CD4-positive, alpha-beta T cell treated with Interleukin-2 at 100 ng/mL for 4 hours (primary cell): ENCODE data around the gene TP73.

Experiments
- DNase-seq: peaks from one replicate; pipeline ENCODE4 v3.0.0-alpha.2; 2020; ENCODE audit warnings: low spot score

Gene TP73

GRCh38 chr1:3708791-3709190 is 56.5 kb downstream of the TP73 start:
- DNase-seq: no peak

- DNase-seq: no peak
Measured at GRCh38 chr1:3710251-3710650, 57.9 kb downstream of the TP73 start.

GRCh38 chr1:3711381-3711779 is 59.1 kb downstream of the TP73 start:
- no peak for DNase-seq

GRCh38 chr1:3711780-3712451 is 59.6 kb downstream of the TP73 start:
- no peak for DNase-seq

GRCh38 chr1:3712573-3713535 is 60.5 kb downstream of the TP73 start:
- DNase-seq: no peak

- no peak for DNase-seq
Measured at GRCh38 chr1:3713840-3714239, 61.5 kb downstream of the TP73 start.

- DNase-seq: no peak
Measured at GRCh38 chr1:3714284-3714741, 62.0 kb downstream of the TP73 start.

GRCh38 chr1:3714814-3715213 is 62.5 kb downstream of the TP73 start:
- no peak for DNase-seq

- no peak for DNase-seq
Measured at GRCh38 chr1:3716351-3716750, 64.0 kb downstream of the TP73 start.

- DNase-seq: no peak
Measured at GRCh38 chr1:3717041-3717714, 64.9 kb downstream of the TP73 start.

GRCh38 chr1:3717715-3718601 is 65.6 kb downstream of the TP73 start:
- no peak for DNase-seq

- DNase-seq: no peak
Measured at GRCh38 chr1:3718764-3719163, 66.4 kb downstream of the TP73 start.

- DNase-seq: no peak
Measured at GRCh38 chr1:3721955-3722465, 69.7 kb downstream of the TP73 start.

GRCh38 chr1:3722846-3723245 is 70.5 kb downstream of the TP73 start:
- no peak for DNase-seq

- peak; percentile 69 for DNase-seq
Measured at GRCh38 chr1:3724416-3725030, 72.2 kb downstream of the TP73 start.

- no peak for DNase-seq
Measured at GRCh38 chr1:3725366-3725765, 73.0 kb downstream of the TP73 start.

GRCh38 chr1:3727042-3727824 is 74.9 kb downstream of the TP73 start:
- no peak for DNase-seq

GRCh38 chr1:3727825-3728776 is 75.8 kb downstream of the TP73 start:
- DNase-seq: no peak
